Activated gamma-delta T cell treated with anti-CD3 and anti-CD28 coated beads, Interleukin-2, amount 50 U/mL, for 16 hours (primary cell): ENCODE data around the gene MBTD1.
"Not testable (repeated sequence)": the region's sequence is repeated elsewhere in the genome, so short reads cannot be mapped to it uniquely, and the experiment has no call there.

ENCODE experiments used
- DNase-seq: peaks from one replicate; pipeline ENCODE4 v3.0.0-alpha.2; 2020; ENCODE audit warnings: low read depth

The MBTD1 gene

GRCh38 chr17:51259564-51260236, at the start of gene MBTD1:
Gene MBTD1, minus strand, starts transcription at chr17:51260049. Its CDS starts 34,888 bp downstream, at chr17:51225161.
- DNase-seq: peak; percentile 95

GRCh38 chr17:51305182-51305581, 45.3 kb upstream of the MBTD1 start:
- DNase-seq: no peak

GRCh38 chr17:51299859-51300258, 40.0 kb upstream of the MBTD1 start:
- DNase-seq: no peak

- no peak for DNase-seq
Observed at GRCh38 chr17:51298508-51299371, 38.9 kb upstream of the MBTD1 start.

- DNase-seq: not testable (repeated sequence)
Observed at GRCh38 chr17:51294338-51294737, 34.5 kb upstream of the MBTD1 start.

GRCh38 chr17:51289696-51290111, 29.9 kb upstream of the MBTD1 start:
- DNase-seq: no peak

GRCh38 chr17:51287412-51287811, 27.6 kb upstream of the MBTD1 start:
- DNase-seq: no peak

- DNase-seq: no peak
Observed at GRCh38 chr17:51279183-51279582, 19.3 kb upstream of the MBTD1 start.

GRCh38 chr17:51275381-51275780, 15.5 kb upstream of the MBTD1 start:
- no peak for DNase-seq

GRCh38 chr17:51272812-51273211, 13.0 kb upstream of the MBTD1 start:
- no peak for DNase-seq

GRCh38 chr17:51270636-51271035, 10.8 kb upstream of the MBTD1 start:
- no peak for DNase-seq

- no peak for DNase-seq
Observed at GRCh38 chr17:51269991-51270390, 10.1 kb upstream of the MBTD1 start.

- not testable (repeated sequence) for DNase-seq
Observed at GRCh38 chr17:51264466-51264865, 4.6 kb upstream of the MBTD1 start.

- DNase-seq: no peak
Observed at GRCh38 chr17:51263006-51263405, 3.2 kb upstream of the MBTD1 start.

GRCh38 chr17:51261024-51261963, 1.4 kb upstream of the MBTD1 start:
- no peak for DNase-seq

GRCh38 chr17:51260237-51261023, 581 bp upstream of the MBTD1 start, which contains the start of gene UTP18:
Gene UTP18, plus strand, starts transcription at chr17:51260546. Its CDS starts 39 bp downstream, at chr17:51260585.
- DNase-seq: peak; percentile 95

GRCh38 chr17:51258756-51259563, 889 bp downstream of the MBTD1 start:
- no peak for DNase-seq

- DNase-seq: no peak
Observed at GRCh38 chr17:51257150-51258081, 2.4 kb downstream of the MBTD1 start.

GRCh38 chr17:51256101-51256500, 3.7 kb downstream of the MBTD1 start:
- no peak for DNase-seq
